GM21360 (cell line): ENCODE results near the gene SETD1B.
"Not testable (repeated sequence)": the region's sequence is repeated elsewhere in the genome, so short reads cannot be mapped to it uniquely, and the experiment has no call there.

Source experiments
- ATAC-seq: cut with Tn5 transposase; IDR thresholded peaks from one replicate; pipeline ENCODE4 v1.9.1; 2021; ENCODE audit warnings: mild to moderate bottlenecking, moderate library complexity; ENCODE audit not compliant: unreplicated experiment

Gene SETD1B

GRCh38 chr12:121845701-121846100 is 41.9 kb downstream of the SETD1B start:
- ATAC-seq: no peak

GRCh38 chr12:121849211-121849610 is 45.4 kb downstream of the SETD1B start:
- no peak for ATAC-seq

GRCh38 chr12:121849665-121850064 is 45.9 kb downstream of the SETD1B start:
- ATAC-seq: no peak

- not testable (repeated sequence) for ATAC-seq
These were observed 48.6 kb downstream of the SETD1B start for GRCh38 chr12:121852392-121852791.

GRCh38 chr12:121857322-121858246 is 53.8 kb downstream of the SETD1B start:
- no peak for ATAC-seq

- no peak for ATAC-seq
These were observed 54.5 kb downstream of the SETD1B start for GRCh38 chr12:121858318-121858661.

- no peak for ATAC-seq
These were observed 55.1 kb downstream of the SETD1B start, which contains the start of gene HPD for GRCh38 chr12:121858662-121859572. Gene HPD (minus strand): TSS chr12:121858859. CDS start chr12:121858823, 36 bp downstream.

GRCh38 chr12:121860257-121860656 is 56.4 kb downstream of the SETD1B start:
- no peak for ATAC-seq

- not testable (repeated sequence) for ATAC-seq
These were observed 56.9 kb downstream of the SETD1B start for GRCh38 chr12:121860699-121861098.

GRCh38 chr12:121861636-121862254 is 57.9 kb downstream of the SETD1B start:
- ATAC-seq: no peak

GRCh38 chr12:121866331-121866730 is 62.5 kb downstream of the SETD1B start:
- ATAC-seq: no peak

- ATAC-seq: not testable (repeated sequence)
These were observed 65.4 kb downstream of the SETD1B start for GRCh38 chr12:121869229-121869628.

GRCh38 chr12:121871467-121871866 is 67.7 kb downstream of the SETD1B start:
- ATAC-seq: no peak

GRCh38 chr12:121872546-121873215 is 68.9 kb downstream of the SETD1B start:
- no peak for ATAC-seq

GRCh38 chr12:121873216-121873569 is 69.4 kb downstream of the SETD1B start:
- ATAC-seq: no peak

GRCh38 chr12:121874071-121874470 is 70.3 kb downstream of the SETD1B start:
- no peak for ATAC-seq

GRCh38 chr12:121875582-121875981 is 71.8 kb downstream of the SETD1B start:
- ATAC-seq: no peak

GRCh38 chr12:121876080-121876447 is 72.3 kb downstream of the SETD1B start:
- ATAC-seq: not testable (repeated sequence)
